Umbilical cord (tissue), 2 donors: ENCODE results near the gene BLTP3B. TPM values are rescaled to one million over a fixed set of nuclear protein-coding genes. Genes with fewer than 3 reads are reported as not detected.

Experiments
- DNase-seq: peaks from one replicate; pipeline ENCODE4 v3.0.0-alpha.2; 2015; ENCODE audit warnings: low spot score
- total RNA-seq: library from RNA; depleted of rRNA; stranded (reverse); fragments of >200 nt; gene quantifications from one replicate; pipeline ENCODE4 v1.2.3, GENCODE V29; 2014; ENCODE audit warnings: low replicate concordance; ENCODE audit not compliant: insufficient read depth

The BLTP3B gene
- total RNA-seq, 1 donor from 2014 or later, result 104 TPM

DNA sequence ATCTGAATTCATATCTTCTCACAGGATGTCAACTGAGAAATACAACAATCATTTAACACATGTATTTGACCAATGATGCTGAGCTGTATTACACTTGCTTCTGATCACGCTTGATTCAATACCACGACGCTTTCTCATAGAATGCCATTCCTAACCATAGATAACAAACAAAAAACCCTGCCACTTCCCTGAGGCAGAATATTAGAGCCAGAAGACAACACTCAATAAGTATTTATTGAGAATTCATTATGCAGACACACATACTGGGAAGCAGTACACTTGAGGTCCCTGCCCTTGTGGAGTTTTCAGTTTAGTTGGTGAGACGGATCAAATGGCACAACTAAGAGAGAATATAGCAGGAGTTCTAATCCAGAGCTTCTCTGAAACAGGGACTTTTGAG, 32.4 kb downstream of the BLTP3B start:
- DNase-seq, result no peak

DNA sequence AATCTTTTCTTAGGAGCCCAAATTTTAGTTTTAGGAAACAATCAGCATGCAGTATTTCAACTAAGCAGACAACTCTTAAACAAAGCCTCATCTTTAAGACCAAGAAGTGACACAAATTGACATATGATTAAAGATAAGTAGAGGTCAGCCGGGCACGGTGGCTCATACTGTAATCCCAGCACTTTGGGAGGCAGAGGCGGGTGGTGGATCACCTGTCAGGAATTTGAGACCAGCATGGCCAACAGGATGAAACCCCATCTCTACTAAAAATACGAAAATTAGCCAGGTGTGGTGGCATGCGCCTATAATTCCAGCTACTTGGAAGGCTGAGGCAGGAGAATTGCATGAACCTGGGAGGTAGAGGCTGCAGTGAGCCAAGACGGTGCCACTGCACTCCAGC, 35.8 kb downstream of the BLTP3B start:
- DNase-seq, result no peak

GRCh38 chr12:100105661-100106060, 37.0 kb downstream of the BLTP3B start:
- no peak for DNase-seq

DNA sequence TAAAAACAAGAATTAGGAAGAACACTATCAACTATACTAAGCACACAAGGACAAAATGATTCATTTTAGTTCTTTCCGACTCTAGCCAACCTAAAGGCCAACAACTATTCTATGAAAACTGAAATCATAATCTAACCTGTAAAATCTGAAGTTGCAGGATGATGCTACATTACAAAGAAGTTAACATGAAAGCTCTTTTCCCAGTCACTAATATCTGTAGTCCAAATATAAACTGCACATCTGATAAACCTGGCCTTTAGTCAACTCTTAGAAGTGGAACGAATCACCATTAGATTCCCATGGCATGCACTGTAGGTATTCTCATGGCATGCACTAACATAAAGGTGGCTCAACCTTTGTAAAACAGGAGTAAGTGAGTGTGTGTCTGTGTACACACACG, 41.7 kb downstream of the BLTP3B start:
- no peak for DNase-seq

Other genes starting within 250 kb of the BLTP3B start
- gene ANKS1B, start 157.9 kb downstream of the BLTP3B start, total RNA-seq, result 65.5 TPM
- 26.2 TPM for gene ACTR6, start 57.9 kb upstream of the BLTP3B start, total RNA-seq
- not detected for gene DEPDC4, start 124.2 kb upstream of the BLTP3B start, total RNA-seq
- 35.9 TPM for gene SCYL2, start 124.3 kb upstream of the BLTP3B start, total RNA-seq
- gene SLC17A8, start 214.2 kb upstream of the BLTP3B start, total RNA-seq, result 1.7 TPM